DMS53 treated with DMSO at 0.1 percent for 48 hours (cell line): ENCODE results near the gene TGFA.

Experiments
- DNase-seq: peaks from one replicate; lab custom pipeline; 2025; ENCODE audit not compliant: unreplicated experiment; lab: John Stamatoyannopoulos, UW

The TGFA gene

DNA sequence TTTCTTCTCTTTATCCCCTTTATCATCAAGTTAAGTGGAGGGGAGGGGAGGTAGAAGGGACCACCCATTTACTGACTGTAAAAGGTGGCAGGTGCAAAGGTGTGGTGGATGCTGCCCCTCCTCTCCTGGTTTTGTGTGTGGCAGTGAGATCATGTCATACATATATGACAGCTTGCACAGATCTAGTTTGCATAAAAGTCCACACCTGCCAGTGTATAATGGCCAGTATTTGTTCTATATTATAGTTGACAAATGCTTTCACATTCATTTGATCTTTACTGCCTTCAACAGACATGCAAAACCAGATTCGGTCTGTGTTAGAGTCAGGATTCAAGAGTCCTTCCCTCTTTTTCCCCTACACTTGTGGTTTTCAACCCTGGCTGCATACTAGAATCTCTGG, 55.1 kb downstream of the TGFA start:
- no peak for DNase-seq

DNA sequence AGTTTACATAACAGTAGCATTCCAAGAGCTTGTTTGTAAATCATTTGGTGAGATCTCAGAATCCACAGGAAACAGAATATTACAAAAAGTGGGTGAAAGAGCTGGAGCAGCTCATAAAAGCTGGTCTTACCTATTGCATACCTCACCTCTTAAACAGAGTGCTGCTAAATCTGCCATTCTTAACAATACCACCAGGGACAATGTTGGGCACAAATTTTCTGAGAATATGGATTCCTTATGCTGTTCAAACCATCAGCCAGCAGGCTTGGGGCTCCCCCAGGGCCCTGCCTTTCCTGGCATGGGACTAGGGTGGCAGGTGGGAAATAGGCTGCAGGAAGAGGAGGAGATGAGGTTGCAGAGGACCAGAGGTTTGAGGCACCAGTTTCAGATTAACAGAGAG, 55.6 kb downstream of the TGFA start:
- DNase-seq, result peak; percentile 6

DNA sequence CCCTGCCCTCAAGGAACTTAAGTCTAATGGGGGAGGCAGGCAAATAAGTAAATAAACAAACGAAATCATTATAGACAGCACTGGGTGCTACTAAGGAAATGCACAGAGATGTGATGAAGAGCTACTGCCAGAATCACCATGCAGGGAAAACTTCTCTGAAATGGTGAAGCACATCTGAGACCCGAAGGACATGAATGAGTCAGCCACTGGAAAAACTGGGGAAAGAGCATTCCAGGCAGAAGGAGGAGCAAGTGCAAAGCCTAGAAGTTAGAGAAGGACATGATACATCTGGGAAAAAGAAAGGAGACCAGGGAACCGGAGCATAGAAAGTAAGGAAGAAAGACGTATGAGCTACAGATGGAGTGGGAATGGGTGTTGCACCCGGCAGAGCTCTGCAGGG, 56.8 kb downstream of the TGFA start:
- DNase-seq, result no peak

DNA sequence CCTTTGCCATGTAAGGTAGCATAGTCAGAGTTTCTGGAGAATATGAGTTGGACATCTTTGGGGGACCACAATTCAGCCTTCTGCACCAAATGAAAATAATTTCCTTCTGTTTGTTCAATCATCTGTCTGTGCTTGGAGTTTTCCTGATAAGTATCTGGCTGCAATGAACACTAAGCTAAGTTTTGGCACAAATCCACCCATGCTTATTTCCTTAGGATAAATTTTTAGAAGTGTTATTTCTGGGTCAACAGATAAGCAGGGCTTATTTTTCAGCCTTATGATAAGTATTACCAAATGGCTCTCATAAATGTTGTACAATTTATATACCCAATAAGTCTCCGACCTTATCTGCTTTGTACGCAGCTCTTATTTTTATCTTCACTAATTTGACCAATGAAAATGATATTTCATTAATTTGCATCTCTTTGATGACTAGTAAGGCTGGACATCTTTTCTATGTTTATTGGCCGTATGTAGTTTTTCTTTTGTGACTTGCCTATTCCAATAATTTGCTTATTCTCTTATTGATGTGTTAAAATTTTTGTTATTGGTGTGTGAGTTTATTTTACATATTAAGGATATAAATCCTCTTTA, 59.2 kb downstream of the TGFA start:
- no peak for DNase-seq

DNA sequence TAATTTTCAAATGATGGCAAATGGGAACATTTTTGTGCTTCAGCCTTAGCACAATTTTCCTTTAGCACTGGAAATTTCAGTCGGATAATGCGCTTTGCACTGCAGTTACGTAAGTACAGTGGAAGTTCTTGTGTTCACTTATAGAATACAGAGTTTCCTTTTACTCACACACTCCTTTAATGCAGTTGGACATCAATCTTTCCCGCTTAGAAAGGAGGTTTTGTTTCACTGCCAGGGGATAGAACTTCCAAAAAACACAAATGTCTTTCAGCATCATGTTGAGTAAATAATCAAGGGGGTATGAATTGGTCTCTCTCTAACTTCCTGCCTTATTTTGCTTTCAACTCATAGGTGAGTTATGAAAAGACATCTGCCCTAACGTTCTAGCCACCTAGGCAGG, 63.2 kb downstream of the TGFA start:
- no peak for DNase-seq

DNA sequence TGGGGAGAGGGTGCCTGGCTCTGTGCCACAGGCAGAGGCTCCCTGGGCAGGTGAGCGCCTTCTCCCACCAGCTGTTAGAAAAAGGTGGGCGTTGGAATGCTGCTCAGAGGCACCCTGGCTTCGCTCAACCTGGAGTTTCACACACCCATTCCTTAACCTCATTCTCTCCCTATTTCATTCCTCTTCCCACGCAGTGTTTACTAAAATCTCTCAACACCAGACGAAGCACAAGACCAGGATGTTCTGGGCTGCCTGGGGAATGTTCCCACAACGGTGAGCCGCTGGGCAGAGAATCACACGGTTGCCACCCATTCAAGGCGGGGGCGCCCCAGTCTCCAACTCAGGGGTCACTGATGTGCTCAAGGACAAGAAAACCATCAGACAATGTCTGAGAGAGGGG, 64.5 kb downstream of the TGFA start:
- no peak for DNase-seq

DNA sequence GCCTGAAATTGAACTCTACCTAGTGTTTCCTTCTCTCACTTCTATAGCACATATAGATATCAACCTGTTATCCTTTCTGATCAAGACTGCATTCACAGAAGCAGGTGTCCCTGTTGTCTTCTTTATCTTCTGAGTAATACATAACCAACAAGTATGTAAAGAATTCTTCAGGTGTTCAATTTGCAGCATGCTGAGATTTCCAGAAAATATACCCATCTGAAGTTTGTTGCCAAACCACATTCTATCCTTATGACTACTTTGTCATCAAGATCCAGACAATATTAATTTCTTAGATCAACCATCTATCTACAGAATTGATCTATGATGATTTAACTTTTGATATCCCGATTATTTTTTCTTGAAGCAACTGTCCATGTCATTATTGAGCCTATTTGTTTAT, 69.5 kb downstream of the TGFA start:
- no peak for DNase-seq

DNA sequence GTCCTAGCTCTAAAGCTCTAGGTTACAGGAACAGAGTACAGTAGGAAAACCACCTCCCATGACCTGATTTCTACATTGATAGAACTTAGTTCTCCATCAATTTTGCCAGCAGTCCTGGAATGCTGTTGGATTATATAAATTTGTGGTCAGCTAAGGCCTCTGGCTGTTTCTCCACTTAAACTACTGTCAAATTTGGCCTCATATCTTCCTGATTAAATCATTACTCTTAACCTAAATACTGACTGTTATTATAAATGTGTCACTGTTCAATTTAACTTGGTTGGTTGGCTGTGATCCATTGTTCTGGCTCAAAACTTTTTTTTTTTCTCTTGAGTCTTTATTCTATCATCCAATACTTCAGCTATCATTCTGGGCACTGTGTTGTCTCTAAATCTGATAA, 71.2 kb downstream of the TGFA start:
- no peak for DNase-seq

DNA sequence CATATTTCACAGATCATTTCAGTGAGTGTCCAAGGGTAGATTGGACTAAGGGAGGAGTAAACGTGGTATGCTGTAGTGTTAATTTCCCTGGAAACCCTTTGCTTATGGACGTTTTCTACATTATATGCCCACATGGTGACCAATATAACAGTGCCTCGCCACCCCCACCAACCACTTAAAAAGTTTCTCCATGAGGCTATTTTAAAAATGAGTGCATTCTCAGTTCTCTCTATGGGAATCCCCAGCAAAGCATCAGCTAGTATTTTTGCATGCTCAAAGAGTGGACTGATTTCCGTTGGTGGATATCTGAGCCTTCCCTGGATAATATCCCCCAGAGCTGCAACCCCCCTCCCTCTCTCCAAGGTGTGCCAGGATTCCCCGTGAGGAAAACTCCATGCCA, 73.2 kb downstream of the TGFA start:
- no peak for DNase-seq

DNA sequence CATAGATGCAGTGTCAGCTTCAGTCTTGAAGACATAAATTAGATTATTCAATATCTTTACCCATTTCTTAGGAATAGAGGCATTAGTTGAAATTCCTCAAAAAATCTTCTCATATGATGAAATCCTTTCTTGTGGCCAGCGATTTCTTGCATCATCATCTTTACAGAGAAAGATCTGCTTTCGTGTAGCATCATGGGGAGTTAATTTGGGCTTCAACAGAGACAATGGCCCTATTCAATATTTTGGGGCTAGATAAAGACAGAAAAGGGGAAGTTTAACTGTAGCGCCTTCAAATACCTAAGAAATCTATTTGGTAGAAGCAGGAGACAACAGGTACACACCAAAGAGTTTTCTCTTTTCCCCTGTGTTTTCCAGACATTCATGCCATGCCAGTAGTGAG, 73.8 kb downstream of the TGFA start:
- no peak for DNase-seq

DNA sequence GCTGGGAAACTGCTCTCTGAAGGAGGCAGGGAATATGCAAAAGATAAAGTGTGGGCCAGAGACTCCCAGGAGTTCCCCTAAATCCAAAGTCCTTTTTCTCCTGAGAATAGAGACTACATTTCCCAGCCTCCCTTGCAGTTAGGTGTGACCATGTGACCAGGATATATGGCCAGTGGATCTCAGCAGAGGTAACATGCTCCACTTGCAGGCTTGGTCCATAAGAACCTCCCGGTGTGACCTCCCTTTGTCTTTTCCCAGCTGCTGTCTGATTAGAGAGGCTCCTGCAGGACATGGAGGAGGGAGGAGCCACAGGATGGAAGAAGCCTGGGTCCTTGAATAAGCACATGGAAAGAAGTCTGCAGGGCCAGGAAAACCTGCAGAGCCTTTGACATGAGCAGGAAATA, 76.2 kb downstream of the TGFA start:
- peak; percentile 31 for DNase-seq

DNA sequence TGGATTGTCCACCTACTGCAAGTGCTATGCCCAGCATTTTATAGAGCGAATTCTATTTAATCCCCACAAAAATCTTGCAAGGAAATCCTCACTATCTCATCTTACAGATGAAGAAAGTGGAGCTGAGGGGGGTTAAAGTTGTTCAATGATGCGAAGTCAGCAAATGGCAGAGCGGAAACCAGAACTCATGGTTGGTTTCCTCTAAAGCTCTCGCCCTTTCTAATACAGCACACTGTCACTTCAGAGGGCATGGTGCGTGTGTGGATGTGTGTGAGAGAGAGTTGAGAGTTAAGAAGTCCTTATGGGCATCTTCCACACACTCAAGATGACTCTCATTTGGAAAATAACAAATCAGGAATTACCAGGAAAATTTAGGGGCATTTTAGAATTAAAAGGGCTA, 78.4 kb downstream of the TGFA start:
- no peak for DNase-seq

DNA sequence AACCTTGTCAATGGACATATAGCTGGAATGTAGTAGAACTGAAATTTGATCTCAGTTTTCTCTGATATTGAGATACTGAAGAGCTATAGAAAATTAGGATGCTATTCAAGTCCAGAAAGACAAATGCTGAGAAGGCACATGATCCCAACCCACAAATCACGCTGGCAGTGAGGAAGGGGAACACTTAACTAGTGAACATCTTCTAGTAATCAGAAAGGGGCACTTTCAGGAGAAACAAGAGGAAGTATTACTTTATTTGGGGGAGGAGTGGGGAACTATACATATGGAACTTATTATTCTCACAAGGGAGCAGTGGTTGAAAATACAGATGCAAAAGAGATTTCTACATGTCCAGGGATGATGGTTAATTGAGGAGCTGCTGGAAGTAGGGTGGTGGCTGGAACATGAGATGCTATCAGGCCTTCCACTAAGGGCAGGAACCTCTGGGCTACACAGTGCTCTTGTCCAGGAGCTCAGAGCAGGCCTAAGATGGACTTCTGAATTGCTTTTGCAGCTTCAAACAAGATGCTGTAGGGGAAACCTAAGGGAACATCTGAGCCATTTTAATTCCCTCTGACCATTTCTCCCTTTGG, 79.3 kb downstream of the TGFA start:
- DNase-seq, result no peak

DNA sequence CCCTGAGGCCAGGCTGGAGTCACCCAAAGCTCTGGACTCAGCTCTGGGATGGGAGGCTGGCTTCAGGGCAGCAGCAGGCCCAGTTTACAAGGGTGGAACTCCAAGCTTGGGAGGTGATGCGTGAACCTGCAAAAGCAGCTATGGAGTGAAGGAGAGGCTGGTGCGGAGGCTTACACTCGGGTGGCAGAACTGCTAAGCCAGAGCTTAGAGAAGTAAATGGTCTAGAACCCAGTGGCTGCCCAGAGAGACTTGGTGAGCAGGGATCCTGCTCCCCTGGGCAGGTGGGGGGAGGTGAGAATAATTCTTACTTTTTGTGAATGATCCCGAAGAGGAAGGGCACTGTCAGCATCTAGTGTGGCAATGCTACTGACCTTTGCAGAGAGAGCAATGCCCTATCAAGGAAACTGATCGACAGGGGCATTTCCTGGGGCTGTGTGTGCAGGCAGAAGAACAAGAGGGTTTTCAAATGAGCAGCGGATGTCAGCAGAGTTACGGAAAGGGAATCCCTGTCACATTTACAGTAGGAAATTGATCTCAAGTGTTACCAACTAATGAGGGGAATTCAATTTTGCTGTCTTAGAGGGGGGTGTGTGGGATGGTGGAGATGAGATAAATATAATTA, 80.4 kb downstream of the TGFA start:
- no peak for DNase-seq

DNA sequence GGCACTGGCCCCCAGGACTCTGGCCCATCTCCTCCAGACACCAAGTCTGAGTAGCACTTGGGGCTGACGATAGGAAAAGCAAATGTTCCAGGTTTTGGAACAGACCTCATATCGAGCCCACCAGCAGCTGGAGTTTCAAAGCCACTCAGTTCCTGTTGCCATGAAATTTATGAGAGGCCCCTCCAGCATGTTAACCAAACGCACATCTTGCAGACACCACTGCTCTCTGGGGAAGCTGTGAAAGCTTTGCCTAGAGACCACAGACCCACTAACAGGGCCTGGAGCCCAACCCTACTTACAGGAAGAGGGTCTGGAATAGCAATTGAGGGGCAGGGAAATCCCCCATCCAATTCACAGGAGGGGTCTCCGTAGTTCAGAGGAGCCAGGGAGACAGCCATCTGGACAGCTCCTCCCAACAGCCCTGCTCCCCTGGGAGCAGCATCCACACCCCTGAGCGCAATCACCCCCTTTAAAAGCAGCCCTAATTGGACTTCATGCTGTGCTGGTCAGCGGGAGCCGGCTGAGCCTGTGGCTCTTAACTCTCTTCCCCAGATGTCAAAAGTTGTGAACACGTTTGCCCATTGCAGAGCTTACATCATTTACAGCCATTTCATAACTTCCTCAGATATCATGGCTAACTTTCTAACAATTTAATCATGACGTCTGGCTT, 81.3 kb downstream of the TGFA start:
- DNase-seq, result no peak

DNA sequence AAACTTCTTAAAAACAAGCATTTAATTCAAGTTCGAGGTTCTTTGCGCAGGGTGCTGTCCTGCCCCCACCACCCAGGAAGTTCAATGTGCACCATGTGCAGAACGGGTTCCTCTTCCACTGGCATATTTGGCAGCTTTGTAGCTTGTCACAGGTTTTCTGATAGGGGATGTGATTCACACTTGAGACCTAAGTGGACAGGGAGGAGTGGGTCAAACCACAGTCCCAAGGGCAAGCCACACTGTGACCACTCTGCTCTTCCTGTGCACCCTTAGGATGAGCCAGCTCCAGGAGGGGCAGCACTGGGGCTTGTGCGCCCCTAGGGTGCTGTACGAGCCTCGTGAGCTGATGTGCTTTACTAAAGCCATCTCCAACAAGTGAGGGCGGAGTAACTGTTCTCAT, 82.5 kb downstream of the TGFA start:
- no peak for DNase-seq

DNA sequence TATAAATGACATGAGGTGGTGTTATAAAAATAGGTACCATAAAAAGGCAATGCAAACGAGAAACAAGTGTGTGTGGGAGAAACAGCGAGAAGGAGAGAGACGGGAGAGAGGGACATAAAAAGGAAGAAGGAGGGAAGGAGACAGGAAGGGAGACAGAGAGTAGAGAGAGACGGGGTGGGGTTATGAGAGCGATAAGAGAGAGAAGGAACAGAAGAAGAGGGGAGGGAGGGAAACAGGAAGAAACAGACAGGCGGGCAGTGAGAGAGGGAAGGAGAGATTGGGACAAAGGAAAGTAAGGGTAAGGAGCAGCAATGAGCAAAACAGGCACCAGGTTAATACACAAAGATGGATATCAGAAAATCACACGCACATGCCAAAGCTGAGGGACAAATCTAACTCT, 83.7 kb downstream of the TGFA start:
- no peak for DNase-seq

DNA sequence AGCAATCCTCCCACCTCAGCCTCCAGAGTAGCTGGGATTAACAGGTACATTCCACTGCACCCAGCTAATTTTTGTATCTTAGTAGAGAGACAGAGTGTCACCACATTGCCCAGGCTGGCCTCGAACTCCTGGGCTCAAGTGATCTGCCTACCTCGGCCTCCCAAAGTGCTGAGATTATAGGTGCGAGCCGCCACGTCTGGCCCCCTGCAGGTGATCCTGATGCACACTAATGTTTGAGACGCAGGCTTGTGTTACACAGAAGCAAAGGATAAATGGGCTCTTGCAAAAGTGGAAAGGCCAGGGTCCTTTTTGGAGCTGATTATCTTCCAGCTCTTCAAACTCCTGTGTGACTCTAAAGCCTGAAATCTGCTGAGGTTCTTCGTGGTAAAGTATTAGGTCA, 84.2 kb downstream of the TGFA start:
- DNase-seq, result no peak

DNA sequence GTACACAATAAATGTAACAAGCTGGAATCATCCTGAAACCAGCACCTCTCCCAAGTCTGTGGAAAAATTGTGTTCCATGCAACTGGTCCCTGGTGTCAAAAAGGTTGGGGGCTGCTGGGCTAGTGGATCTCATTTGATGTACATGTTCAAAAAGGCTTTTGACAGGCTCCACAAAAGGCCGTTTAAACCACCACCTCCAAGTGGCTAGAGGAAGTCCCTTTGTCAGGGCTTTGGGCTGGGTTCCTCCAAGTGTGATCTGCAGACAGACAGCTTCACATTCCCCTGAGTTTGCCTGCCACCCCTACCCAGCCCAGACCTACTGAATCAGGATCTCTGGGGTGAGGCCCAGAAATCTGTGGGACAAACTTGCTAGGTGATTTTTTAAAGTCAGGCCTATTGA, 84.7 kb downstream of the TGFA start:
- no peak for DNase-seq

DNA sequence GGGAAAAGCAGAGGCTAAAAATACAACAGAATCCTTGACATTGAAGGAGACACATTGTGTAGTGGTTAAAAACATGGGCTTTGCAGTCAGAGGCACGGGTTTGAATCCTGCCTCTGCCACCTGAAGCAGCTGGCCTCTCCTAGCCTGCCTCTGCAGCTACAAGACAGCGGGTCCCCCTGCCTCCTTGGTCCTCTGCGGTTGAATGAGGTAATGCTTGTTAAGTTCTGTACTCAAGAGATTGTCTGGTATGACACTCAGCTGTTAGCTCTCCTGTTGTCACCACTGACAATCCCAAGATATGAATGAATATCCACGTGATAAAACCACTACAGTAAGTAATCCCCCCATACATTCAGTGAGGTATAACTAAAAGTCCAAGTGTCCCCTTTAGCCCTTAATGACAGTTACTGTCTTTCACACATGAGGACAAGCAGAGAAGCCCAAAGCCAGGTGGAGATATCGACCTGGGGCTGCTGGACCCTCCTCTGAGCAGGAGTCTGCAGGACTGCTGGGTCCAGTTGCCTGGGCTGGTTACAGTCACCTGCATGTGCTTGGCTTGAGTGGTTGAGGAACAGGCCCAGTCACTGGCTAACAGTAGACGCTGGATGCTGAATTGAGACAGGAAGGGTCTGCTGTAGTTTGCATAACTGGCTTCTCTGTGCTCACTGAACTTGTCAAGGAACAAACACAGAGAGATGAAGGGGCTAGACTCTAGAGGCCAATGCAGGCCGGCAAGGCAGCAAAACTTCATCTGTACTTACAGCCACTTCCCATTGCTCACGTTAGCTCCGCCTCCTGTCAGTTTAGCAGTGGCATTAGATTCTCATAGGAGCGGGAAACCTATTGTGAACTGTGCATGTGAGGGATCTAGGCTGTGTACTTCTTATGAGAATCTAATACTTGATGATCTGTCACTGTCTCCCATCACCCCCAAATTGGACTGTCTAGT, 85.5 kb downstream of the TGFA start:
- no peak for DNase-seq

DNA sequence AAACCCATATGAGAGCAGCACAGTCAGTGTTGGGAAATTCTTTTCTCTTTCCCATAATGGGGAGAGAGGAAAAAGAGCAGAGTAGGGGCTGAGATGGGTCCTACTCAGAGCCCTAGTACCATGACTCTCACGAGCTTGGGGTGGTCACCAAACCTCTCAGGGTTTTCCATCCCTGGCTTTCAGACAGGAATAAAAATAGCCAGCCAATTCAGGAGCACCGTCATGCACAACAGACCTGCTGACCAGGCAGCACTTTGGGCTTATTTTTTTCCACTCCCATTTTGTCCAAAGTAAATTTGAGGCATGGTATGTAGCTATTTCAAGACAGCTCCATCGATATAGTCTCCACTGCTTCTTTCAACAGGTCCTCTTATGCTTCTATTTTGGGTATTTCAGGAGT, 86.4 kb downstream of the TGFA start:
- DNase-seq, result no peak
